OCI-LY7 (cell line): ENCODE measurements around the gene ARMC7. TPM values are rescaled to one million over a fixed set of nuclear protein-coding genes. Genes with fewer than 3 reads are reported as not detected.

Experiments
- BruUV-seq: library from RNA; stranded (reverse); fragments of 400-500 nt; replicated peaks from 2 replicates; lab custom pipeline; 2021; lab: Mats Ljungman, UMichigan
- CTCF ChIA-PET: fragments of 300-600 bp; sonication (Branson Sonifier 250); formaldehyde crosslinking; loops from one replicate; lab custom pipeline; 2022; ENCODE audit warnings: antibody characterized with exemption; ENCODE audit not compliant: unreplicated experiment; lab: Charles Lee
- POLR2A ChIA-PET: fragments of 300-600 bp; sonication (Branson Sonifier 250); formaldehyde crosslinking; loops from one replicate; lab custom pipeline; 2022; ENCODE audit warnings: antibody characterized with exemption; lab: Charles Lee
- DNase-seq: peaks from one replicate; pipeline ENCODE4 v3.0.0-alpha.2; 2015; ENCODE audit warnings: low spot score
- H2AFZ ChIP-seq: fragments of 200-600 bp; sonication (generic), shearing (Covaris generic); 2 replicates; pipeline ENCODE4 v1.6.1; 2014; ENCODE audit warnings: mild to moderate bottlenecking, antibody characterized with exemption, low read length, moderate library complexity
- H3K27ac ChIP-seq: fragments of 200-600 bp; sonication (generic); 2 replicates; pipeline ENCODE4 v1.5.1; 2014; ENCODE audit warnings: mixed run types, low read depth, mild to moderate bottlenecking, moderate library complexity, low read length, inconsistent platforms; ENCODE audit not compliant: poor library complexity, severe bottlenecking
- H3K36me3 ChIP-seq: fragments of 200-600 bp; sonication (generic); 2 replicates; pipeline ENCODE4 v1.6.1; 2014; ENCODE audit warnings: mild to moderate bottlenecking, antibody characterized with exemption, low read length, moderate library complexity, mixed read lengths; ENCODE audit not compliant: insufficient read depth
- H3K4me1 ChIP-seq: fragments of 200-600 bp; sonication (generic); 2 replicates; pipeline ENCODE4 v1.5.1; 2014; ENCODE audit warnings: mild to moderate bottlenecking, low read length; ENCODE audit not compliant: insufficient read depth, poor library complexity, severe bottlenecking
- H3K4me2 ChIP-seq: fragments of 200-600 bp; sonication (generic); 2 replicates; pipeline ENCODE4 v1.6.1; 2014; ENCODE audit warnings: mild to moderate bottlenecking, low read length
- H3K4me3 ChIP-seq: fragments of 200-600 bp; sonication (generic); 2 replicates; pipeline ENCODE4 v1.5.1; 2014; ENCODE audit warnings: mild to moderate bottlenecking, low read depth, low read length; ENCODE audit not compliant: poor library complexity, severe bottlenecking
- H3K79me2 ChIP-seq: fragments of 200-600 bp; sonication (generic); 2 replicates; pipeline ENCODE4 v1.6.1; 2016; ENCODE audit warnings: low read depth, mild to moderate bottlenecking, low read length, moderate library complexity, mixed read lengths; ENCODE audit not compliant: insufficient read depth
- H3K9me2 ChIP-seq: fragments of 200-600 bp; sonication (generic); 2 replicates; pipeline ENCODE4 v1.6.1; 2016; ENCODE audit warnings: mild to moderate bottlenecking, low read length, mixed read lengths; ENCODE audit not compliant: insufficient read depth
- H3K9me3 ChIP-seq: fragments of 200-600 bp; sonication (generic); 2 replicates; pipeline ENCODE4 v1.6.1; 2014; ENCODE audit warnings: mild to moderate bottlenecking, mixed run types, low read length, mixed read lengths
- H4K20me1 ChIP-seq: fragments of 200-600 bp; sonication (generic); 2 replicates; pipeline ENCODE4 v1.6.1; 2014; ENCODE audit warnings: mild to moderate bottlenecking, antibody characterized with exemption, low read length, moderate library complexity, mixed read lengths; ENCODE audit not compliant: insufficient read depth
- EZH2phosphoT487 ChIP-seq: fragments of 200-600 bp; sonication (generic); IDR thresholded peaks from 2 replicates; pipeline ENCODE4 v1.6.1; 2018; ENCODE audit warnings: low read depth, borderline replicate concordance, mild to moderate bottlenecking, mixed run types, antibody characterized with exemption, low read length, moderate library complexity, mixed read lengths
- intact Hi-C: fragments of 100-400 bp; cut with micrococcal nuclease; formaldehyde crosslinking; loops from one replicate; pipeline ENCODE4 v1.10.0; 2022; ENCODE audit not compliant: unreplicated experiment
- small RNA-seq: library from RNA; depleted of rRNA; stranded (forward); fragments of <200 nt; gene quantifications from one replicate; pipeline ENCODE3, GENCODE V24; 2014
- total RNA-seq, 2 experiments: library from RNA; depleted of rRNA in 1 of 2; stranded (reverse); fragments of >200 nt in 1 of 2; shearing (Covaris generic) in 1 of 2; gene quantifications; 2 replicates each; pipeline ENCODE4 v1.2.3, GENCODE V29; 2014 to 2022
- TF ChIP-seq, protein P1 (sequence below): fragments of 200-600 bp; sonication (generic); conservative IDR thresholded peaks from 2 replicates; pipeline ENCODE4 v1.5.1; 2014; ENCODE audit warnings: mild to moderate bottlenecking, antibody characterized with exemption, low read length, moderate library complexity, mixed read lengths

Gene ARMC7
- total RNA-seq, 2 experiments from 2014 or later, result 7.1 to 19.9 TPM

DNA sequence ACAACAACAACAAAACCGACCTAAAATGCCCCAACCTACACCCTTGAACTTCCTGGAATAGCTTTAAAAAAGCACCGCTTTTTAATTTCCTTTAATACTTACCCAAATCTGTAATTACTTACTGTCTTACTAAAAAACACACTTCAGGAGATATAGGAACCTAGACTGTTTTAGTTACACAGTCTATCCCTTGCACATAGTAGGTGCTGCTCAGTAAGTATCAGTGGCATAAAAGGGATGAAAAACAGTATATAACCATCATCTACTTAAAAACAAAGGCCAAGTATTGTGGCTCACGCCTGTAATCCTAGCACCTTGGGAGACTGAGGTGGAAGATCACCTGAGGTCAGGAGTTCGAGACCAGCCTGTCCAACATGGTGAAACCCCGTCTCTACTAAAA is 66.9 kb downstream of the ARMC7 start:
- BruUV-seq, result no TSS peak
- peaks cover 19% of the 10 kb centered on the region for H3K4me1 ChIP-seq
- no peak overlapping the region for H2AFZ ChIP-seq
- intact Hi-C loops, result no loop called here
- TF ChIP-seq, protein P1, sequence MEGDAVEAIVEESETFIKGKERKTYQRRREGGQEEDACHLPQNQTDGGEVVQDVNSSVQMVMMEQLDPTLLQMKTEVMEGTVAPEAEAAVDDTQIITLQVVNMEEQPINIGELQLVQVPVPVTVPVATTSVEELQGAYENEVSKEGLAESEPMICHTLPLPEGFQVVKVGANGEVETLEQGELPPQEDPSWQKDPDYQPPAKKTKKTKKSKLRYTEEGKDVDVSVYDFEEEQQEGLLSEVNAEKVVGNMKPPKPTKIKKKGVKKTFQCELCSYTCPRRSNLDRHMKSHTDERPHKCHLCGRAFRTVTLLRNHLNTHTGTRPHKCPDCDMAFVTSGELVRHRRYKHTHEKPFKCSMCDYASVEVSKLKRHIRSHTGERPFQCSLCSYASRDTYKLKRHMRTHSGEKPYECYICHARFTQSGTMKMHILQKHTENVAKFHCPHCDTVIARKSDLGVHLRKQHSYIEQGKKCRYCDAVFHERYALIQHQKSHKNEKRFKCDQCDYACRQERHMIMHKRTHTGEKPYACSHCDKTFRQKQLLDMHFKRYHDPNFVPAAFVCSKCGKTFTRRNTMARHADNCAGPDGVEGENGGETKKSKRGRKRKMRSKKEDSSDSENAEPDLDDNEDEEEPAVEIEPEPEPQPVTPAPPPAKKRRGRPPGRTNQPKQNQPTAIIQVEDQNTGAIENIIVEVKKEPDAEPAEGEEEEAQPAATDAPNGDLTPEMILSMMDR, result no peak
- TF ChIP-seq EZH2phosphoT487, result no peak
- H3K4me2 ChIP-seq, result no peak overlapping the region
- H3K27ac ChIP-seq, result no peak overlapping the region
- H3K9me3 ChIP-seq, result no peaks in the 10 kb centered on the region
- H3K4me3 ChIP-seq, result no peak overlapping the region
- no peak for DNase-seq
- H3K9me2 ChIP-seq, result no peaks in the 10 kb centered on the region
- H3K79me2 ChIP-seq, result peaks cover 80% of the 10 kb centered on the region
- H3K36me3 ChIP-seq, result peaks cover 99% of the 10 kb centered on the region
- POLR2A ChIA-PET, result interaction anchor here (0.7 to 1.8 kb wide), 4 partner anchors 28 to 1627 kb away, joined by 3 to 6 read pairs (median 3); no protein-coding TSS in a partner anchor
- peaks cover 10% of the 10 kb centered on the region for H4K20me1 ChIP-seq
- CTCF ChIA-PET, result interaction anchor here (0.9 kb wide), 1 partner anchor 63 kb away, joined by 3 read pairs; no protein-coding TSS in a partner anchor

GRCh38 chr17:75178453-75178852 is 68.7 kb downstream of the ARMC7 start:
- Histone ChIP-seq H3K9me2 (no peaks in the 10 kb centered on the region), H2AFZ (no peak overlapping the region), H3K4me2 (no peak overlapping the region), H3K79me2 (peaks cover 77% of the 10 kb centered on the region), H3K4me3 (no peak overlapping the region), H3K4me1 (peaks cover 21% of the 10 kb centered on the region), H4K20me1 (peaks cover 10% of the 10 kb centered on the region), H3K36me3 (peaks cover 88% of the 10 kb centered on the region), H3K27ac (no peak overlapping the region), H3K9me3 (no peaks in the 10 kb centered on the region)
- intact Hi-C loops, result no loop called here
- DNase-seq, result no peak
- no TSS peak for BruUV-seq
- ChIA-PET CTCF (no interaction called here), POLR2A (interaction anchor here (0.6 to 0.7 kb wide), 2 partner anchors 34 to 124 kb away, joined by 3 read pairs; no protein-coding TSS in a partner anchor)
- TF ChIP-seq, protein P1, result no peak

Small RNAs within 50 kb of the gene (small RNA-seq; reads per million reads assigned to genes)
- not detected for gene AC111186.1
- gene RF00019, result not detected

Other genes starting within 250 kb of the ARMC7 start
- gene FDXR, start 237.0 kb upstream of the ARMC7 start, total RNA-seq (2014; rRNA removed; shearing (Covaris generic)), result 12.2 TPM in 2 replicates
- 18.1 and 18.3 TPM in 2 replicates for gene FDXR, start 237.0 kb upstream of the ARMC7 start, total RNA-seq (2022)
- gene FADS6, start 216.3 kb upstream of the ARMC7 start, total RNA-seq (2014; rRNA removed; shearing (Covaris generic)), result not detected in 2 replicates
- gene FADS6, start 216.3 kb upstream of the ARMC7 start, total RNA-seq (2022), result not detected in 2 replicates
- gene USH1G, start 186.7 kb upstream of the ARMC7 start, total RNA-seq (2014; rRNA removed; shearing (Covaris generic)), result not detected in 2 replicates
- not detected in 2 replicates for gene USH1G, start 186.7 kb upstream of the ARMC7 start, total RNA-seq (2022)
- not detected in 2 replicates for gene OTOP2, start 185.7 kb upstream of the ARMC7 start, total RNA-seq (2014; rRNA removed; shearing (Covaris generic))
- not detected in 2 replicates for gene OTOP2, start 185.7 kb upstream of the ARMC7 start, total RNA-seq (2022)
- gene OTOP3, start 174.1 kb upstream of the ARMC7 start, total RNA-seq (2014; rRNA removed; shearing (Covaris generic)), result not detected in 2 replicates
- gene OTOP3, start 174.1 kb upstream of the ARMC7 start, total RNA-seq (2022), result not detected in 2 replicates
- 0.35 and 0.85 TPM in 2 replicates for gene HID1, start 137.2 kb upstream of the ARMC7 start, total RNA-seq (2014; rRNA removed; shearing (Covaris generic))
- gene HID1, start 137.2 kb upstream of the ARMC7 start, total RNA-seq (2022), result 8.5 and 9.9 TPM in 2 replicates
- gene CDR2L, start 122.3 kb upstream of the ARMC7 start, total RNA-seq (2014; rRNA removed; shearing (Covaris generic)), result 0.10 and 0.79 TPM in 2 replicates
- 0.49 and 0.74 TPM in 2 replicates for gene CDR2L, start 122.3 kb upstream of the ARMC7 start, total RNA-seq (2022)
- 79.8 and 84.2 TPM in 2 replicates for gene MRPL58, start 97.3 kb upstream of the ARMC7 start, total RNA-seq (2014; rRNA removed; shearing (Covaris generic))
- gene MRPL58, start 97.3 kb upstream of the ARMC7 start, total RNA-seq (2022), result 70.7 and 75.3 TPM in 2 replicates
- gene ATP5PD, start 63.0 kb upstream of the ARMC7 start, total RNA-seq (2014; rRNA removed; shearing (Covaris generic)), result 293 and 301 TPM in 2 replicates
- gene ATP5PD, start 63.0 kb upstream of the ARMC7 start, total RNA-seq (2022), result 314 and 317 TPM in 2 replicates
- gene KCTD2, start 62.7 kb upstream of the ARMC7 start, total RNA-seq (2014; rRNA removed; shearing (Covaris generic)), result 26.0 and 29.8 TPM in 2 replicates
- gene KCTD2, start 62.7 kb upstream of the ARMC7 start, total RNA-seq (2022), result 21.0 and 26.3 TPM in 2 replicates
- not detected in 2 replicates for gene SLC16A5, start 22.0 kb upstream of the ARMC7 start, total RNA-seq (2014; rRNA removed; shearing (Covaris generic))
- not detected in 2 replicates for gene SLC16A5, start 22.0 kb upstream of the ARMC7 start, total RNA-seq (2022)
- 229 and 259 TPM in 2 replicates for gene NT5C, start 21.8 kb downstream of the ARMC7 start, total RNA-seq (2014; rRNA removed; shearing (Covaris generic))
- gene NT5C, start 21.8 kb downstream of the ARMC7 start, total RNA-seq (2022), result 106 and 107 TPM in 2 replicates
- gene JPT1, start 44.5 kb downstream of the ARMC7 start, total RNA-seq (2014; rRNA removed; shearing (Covaris generic)), result 121 and 140 TPM in 2 replicates
- gene JPT1, start 44.5 kb downstream of the ARMC7 start, total RNA-seq (2022), result 251 and 253 TPM in 2 replicates
- gene SUMO2, start 73.0 kb downstream of the ARMC7 start, total RNA-seq (2014; rRNA removed; shearing (Covaris generic)), result 286 and 296 TPM in 2 replicates
- 628 and 714 TPM in 2 replicates for gene SUMO2, start 73.0 kb downstream of the ARMC7 start, total RNA-seq (2022)
- 129 and 130 TPM in 2 replicates for gene NUP85, start 95.7 kb downstream of the ARMC7 start, total RNA-seq (2014; rRNA removed; shearing (Covaris generic))
- gene NUP85, start 95.7 kb downstream of the ARMC7 start, total RNA-seq (2022), result 187 and 219 TPM in 2 replicates
- gene GGA3, start 151.6 kb downstream of the ARMC7 start, total RNA-seq (2014; rRNA removed; shearing (Covaris generic)), result 52.3 and 77.6 TPM in 2 replicates
- 106 and 122 TPM in 2 replicates for gene GGA3, start 151.6 kb downstream of the ARMC7 start, total RNA-seq (2022)
- 123 and 127 TPM in 2 replicates for gene MRPS7, start 151.9 kb downstream of the ARMC7 start, total RNA-seq (2014; rRNA removed; shearing (Covaris generic))
- gene MRPS7, start 151.9 kb downstream of the ARMC7 start, total RNA-seq (2022), result 90.2 and 103 TPM in 2 replicates
- gene MIF4GD, start 161.3 kb downstream of the ARMC7 start, total RNA-seq (2014; rRNA removed; shearing (Covaris generic)), result 69.4 and 70.9 TPM in 2 replicates
- 132 and 139 TPM in 2 replicates for gene MIF4GD, start 161.3 kb downstream of the ARMC7 start, total RNA-seq (2022)
- 113 TPM in 2 replicates for gene SLC25A19, start 179.5 kb downstream of the ARMC7 start, total RNA-seq (2014; rRNA removed; shearing (Covaris generic))
- 118 and 144 TPM in 2 replicates for gene SLC25A19, start 179.5 kb downstream of the ARMC7 start, total RNA-seq (2022)